Muscle of leg (tissue), 11 donors: ENCODE data around the gene CPEB3. TPM values are rescaled to one million over a fixed set of nuclear protein-coding genes. Genes with fewer than 3 reads are reported as not detected.
"Not testable (repeated sequence)": the region's sequence is repeated elsewhere in the genome, so short reads cannot be mapped to it uniquely, and the experiment has no call there.

Experiments
- DNase-seq: peaks from one replicate; pipeline ENCODE4 v3.0.0; 2013
- H3K27ac ChIP-seq: one replicate; pipeline ENCODE4 v1.5.1; 2013; ENCODE audit warnings: mild to moderate bottlenecking, low read length, control low read depth
- H3K27me3 ChIP-seq: one replicate; pipeline ENCODE4 v1.6.1; 2013; ENCODE audit warnings: low read length; ENCODE audit not compliant: control insufficient read depth, insufficient read depth
- H3K36me3 ChIP-seq: one replicate; pipeline ENCODE4 v1.6.1; 2013; ENCODE audit warnings: low read length; ENCODE audit not compliant: control insufficient read depth, insufficient read depth
- H3K4me1 ChIP-seq: one replicate; pipeline ENCODE4 v1.6.1; 2013; ENCODE audit warnings: low read length; ENCODE audit not compliant: control insufficient read depth, insufficient read depth
- H3K4me3 ChIP-seq: one replicate; pipeline ENCODE4 v1.5.1; 2013; ENCODE audit warnings: low read length, control low read depth
- H3K9me3 ChIP-seq: replicated peaks from 2 replicates; pipeline ENCODE4 v1.6.1; 2013; ENCODE audit warnings: low read depth, low read length; ENCODE audit not compliant: control insufficient read depth
- WGBS: methylation state at CpG from one replicate; pipeline ENCODE4 v1.1.5; 2013; ENCODE audit warnings: missing lambda C conversion rate; ENCODE audit not compliant: insufficient coverage; 5-methylcytosine and 5-hydroxymethylcytosine counted together
- polyA plus RNA-seq, 8 donors: library from polyadenylated mRNA; unstranded; fragments of 120-200 nt; gene quantifications; one replicate each; pipeline versions ENCODE4 v1.2.1 to v1.2.3, GENCODE V29; 2013; ENCODE audit warnings: inconsistent platforms in 1 of 8, low replicate concordance in 1 of 8; ENCODE audit not compliant: insufficient read length in 8 of 8, insufficient read depth in 1 of 8
- total RNA-seq: library from RNA; stranded (reverse); fragments of 120-200 nt; gene quantifications from one replicate; pipeline ENCODE4 v1.2.4, GENCODE V29; 2013

CPEB3 gene
- total and polyA plus RNA-seq, 9 donors: 2.0 to 3.3 (median 3.0) TPM

DNA sequence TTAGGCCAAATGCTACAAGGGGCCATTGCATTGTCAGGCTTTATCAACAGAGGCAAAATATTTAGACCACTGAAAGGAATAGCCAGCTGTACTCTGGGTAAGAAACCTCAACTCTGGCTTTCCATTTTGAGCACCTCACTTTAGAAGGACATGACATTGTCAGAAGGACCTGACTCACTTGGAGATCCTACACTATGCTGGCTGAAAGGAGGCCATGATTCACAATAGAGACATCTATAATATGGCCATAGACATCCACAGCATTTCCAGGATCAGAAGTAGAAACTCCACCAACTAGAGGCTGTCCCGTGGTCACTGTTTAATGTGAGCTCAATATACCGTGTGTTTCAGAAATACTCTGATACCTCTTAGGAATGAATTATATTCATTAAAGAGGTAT lies 226.4 kb downstream of the CPEB3 start:
- DNase-seq: no peak
- Histone ChIP-seq H3K4me3 (no peak overlapping the region), H3K27ac (no peak overlapping the region), H3K36me3 (no peaks in the 10 kb centered on the region), H3K4me1 (no peaks in the 10 kb centered on the region), H3K27me3 (no peaks in the 10 kb centered on the region), H3K9me3 (no peaks in the 10 kb centered on the region)
- WGBS: no CpG with 5 or more reads among the region's 2 CpGs

DNA sequence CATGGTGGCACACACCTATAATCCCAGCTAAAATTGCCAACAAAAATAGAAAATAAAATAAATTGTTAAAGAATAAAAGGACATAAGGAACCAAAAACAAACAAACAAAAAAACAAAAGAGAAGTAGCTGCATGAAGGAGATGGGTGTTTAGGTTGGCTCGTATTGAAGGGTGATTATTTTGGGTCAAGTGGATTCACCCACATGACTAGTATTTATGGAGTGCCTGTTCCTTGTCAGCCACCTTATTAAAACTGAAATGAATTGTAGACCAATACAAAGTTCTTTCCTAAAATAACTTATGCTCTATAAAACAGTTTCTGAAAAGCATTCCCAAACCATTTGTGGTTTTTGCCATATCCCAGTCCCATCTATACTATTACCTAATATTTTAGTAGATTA lies 228.6 kb downstream of the CPEB3 start:
- WGBS: no CpG with 5 or more reads among the region's 1 CpG
- H3K27me3 ChIP-seq: no peaks in the 10 kb centered on the region
- no peak overlapping the region for H3K27ac ChIP-seq
- no peak for DNase-seq
- no peaks in the 10 kb centered on the region for H3K36me3 ChIP-seq
- no peaks in the 10 kb centered on the region for H3K9me3 ChIP-seq
- H3K4me3 ChIP-seq: no peak overlapping the region
- no peaks in the 10 kb centered on the region for H3K4me1 ChIP-seq

DNA sequence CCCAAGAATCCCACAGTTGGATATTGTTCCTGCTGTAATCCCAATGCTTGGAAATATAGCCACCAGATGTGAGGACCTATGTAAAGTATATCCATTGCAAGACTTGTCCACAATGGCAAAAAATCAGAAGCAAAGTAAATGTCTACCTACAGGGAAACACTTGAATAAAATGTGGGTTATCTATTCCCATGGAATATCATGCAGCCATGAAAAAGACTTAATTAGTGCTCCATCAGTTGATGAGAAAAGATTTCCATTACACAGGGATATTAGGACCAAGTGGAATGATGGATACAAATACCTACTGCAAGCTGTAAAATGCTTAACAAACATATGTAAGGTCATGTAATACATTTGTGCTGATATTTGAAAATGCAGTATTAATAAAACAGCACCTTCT lies 236.1 kb downstream of the CPEB3 start:
- DNase-seq: no peak
- Histone ChIP-seq H3K27me3 (no peaks in the 10 kb centered on the region), H3K4me3 (no peak overlapping the region), H3K36me3 (no peaks in the 10 kb centered on the region), H3K27ac (no peak overlapping the region), H3K4me1 (no peaks in the 10 kb centered on the region), H3K9me3 (no peaks in the 10 kb centered on the region)

DNA sequence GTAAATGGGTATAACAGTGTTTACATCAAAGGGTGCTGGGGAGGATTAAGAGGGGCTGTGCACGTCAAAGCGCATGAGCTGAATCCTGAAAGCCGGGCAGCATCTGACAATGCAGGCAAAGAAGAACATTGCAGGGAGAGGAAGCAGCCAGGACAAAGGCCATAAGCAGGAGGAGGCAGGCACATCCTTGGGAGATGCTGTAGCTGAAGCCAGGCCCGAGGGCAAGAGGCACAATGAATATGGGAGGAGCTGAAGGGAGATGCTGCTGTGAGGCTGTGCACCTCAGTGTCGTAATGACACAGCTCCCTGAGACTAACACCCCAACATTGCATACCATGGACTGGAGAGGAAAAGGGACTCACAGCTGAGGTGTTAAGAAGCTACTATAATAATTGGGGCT lies 238.1 kb downstream of the CPEB3 start:
- Histone ChIP-seq H3K9me3 (no peaks in the 10 kb centered on the region), H3K36me3 (no peaks in the 10 kb centered on the region), H3K27ac (no peak overlapping the region), H3K4me1 (no peaks in the 10 kb centered on the region), H3K4me3 (no peak overlapping the region), H3K27me3 (no peaks in the 10 kb centered on the region)
- WGBS: 68% methylated on average over 4 of the region's 5 CpGs
- DNase-seq: no peak

GRCh38 chr10:92052088-92052487 lies 238.8 kb downstream of the CPEB3 start:
- no peaks in the 10 kb centered on the region for H3K36me3 ChIP-seq
- WGBS: 86% methylated on average over 16 of the region's 18 CpGs
- H3K4me3 ChIP-seq: no peak overlapping the region
- no peaks in the 10 kb centered on the region for H3K4me1 ChIP-seq
- H3K27ac ChIP-seq: no peak overlapping the region
- no peaks in the 10 kb centered on the region for H3K9me3 ChIP-seq
- H3K27me3 ChIP-seq: no peaks in the 10 kb centered on the region
- DNase-seq: peak; percentile 9

GRCh38 chr10:92047215-92047614 lies 243.7 kb downstream of the CPEB3 start:
- H3K36me3 ChIP-seq: no peaks in the 10 kb centered on the region
- no peaks in the 10 kb centered on the region for H3K9me3 ChIP-seq
- no peaks in the 10 kb centered on the region for H3K4me1 ChIP-seq
- no peak overlapping the region for H3K4me3 ChIP-seq
- DNase-seq: no peak
- H3K27ac ChIP-seq: no peak overlapping the region
- H3K27me3 ChIP-seq: peaks cover 16% of the 10 kb centered on the region

GRCh38 chr10:92045641-92046106 lies 245.2 kb downstream of the CPEB3 start:
- WGBS: 8% methylated on average over 31 of the region's 37 CpGs
- no peaks in the 10 kb centered on the region for H3K36me3 ChIP-seq
- DNase-seq: no peak
- no peak overlapping the region for H3K27ac ChIP-seq
- peaks cover 16% of the 10 kb centered on the region for H3K27me3 ChIP-seq
- H3K4me3 ChIP-seq: no peak overlapping the region
- no peaks in the 10 kb centered on the region for H3K9me3 ChIP-seq
- no peaks in the 10 kb centered on the region for H3K4me1 ChIP-seq

GRCh38 chr10:92042541-92042940 lies 248.3 kb downstream of the CPEB3 start:
- no peak overlapping the region for H3K4me3 ChIP-seq
- no peaks in the 10 kb centered on the region for H3K9me3 ChIP-seq
- 47% methylated on average over 4 of the region's 5 CpGs for WGBS
- H3K27me3 ChIP-seq: peaks cover 16% of the 10 kb centered on the region
- DNase-seq: no peak
- H3K4me1 ChIP-seq: no peaks in the 10 kb centered on the region
- no peaks in the 10 kb centered on the region for H3K36me3 ChIP-seq
- no peak overlapping the region for H3K27ac ChIP-seq

DNA sequence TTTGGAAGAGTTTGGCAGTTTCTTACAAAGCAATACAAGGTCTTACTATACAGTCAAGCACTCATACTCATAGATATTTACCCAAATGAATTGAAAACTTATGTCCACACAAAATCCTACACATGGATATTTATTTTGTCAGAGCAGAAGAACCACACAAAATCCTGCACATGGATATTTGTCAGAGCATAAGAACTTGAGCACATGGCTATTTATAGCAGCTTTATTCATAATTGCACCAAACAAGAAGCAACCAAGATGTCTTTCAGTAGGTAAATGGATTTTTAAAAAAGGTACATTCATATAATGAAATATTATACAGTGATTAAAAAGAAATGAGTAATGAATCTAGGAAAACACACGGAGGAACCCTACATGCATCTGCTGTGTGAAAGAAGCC lies 251.9 kb downstream of the CPEB3 start:
- H3K36me3 ChIP-seq: no peaks in the 10 kb centered on the region
- H3K27ac ChIP-seq: no peak overlapping the region
- H3K4me1 ChIP-seq: no peaks in the 10 kb centered on the region
- 67% methylated on average over 1 of the region's 1 CpG for WGBS
- no peak overlapping the region for H3K4me3 ChIP-seq
- peaks cover 1% of the 10 kb centered on the region for H3K27me3 ChIP-seq
- no peaks in the 10 kb centered on the region for H3K9me3 ChIP-seq
- DNase-seq: no peak

DNA sequence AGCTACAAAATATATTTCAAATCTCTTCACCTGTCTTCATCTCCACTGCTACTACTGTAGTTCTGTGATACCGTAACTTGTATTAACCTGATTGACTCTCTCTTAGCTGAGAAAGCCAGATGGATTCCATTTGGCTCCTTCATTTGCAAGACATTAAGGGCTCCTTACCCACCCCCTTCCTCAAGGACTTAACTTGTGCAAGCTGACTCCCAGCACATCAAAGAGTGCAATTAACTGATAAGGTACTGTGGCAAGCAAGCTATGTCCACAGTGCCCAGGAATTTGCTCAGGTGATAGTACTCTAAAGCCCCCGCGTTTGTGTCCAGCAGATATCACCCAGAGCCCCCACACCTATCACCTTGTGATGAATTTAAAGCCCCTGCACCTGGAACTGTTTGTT lies 257.8 kb downstream of the CPEB3 start:
- DNase-seq, H3K4me3 ChIP-seq, H3K27ac ChIP-seq, H3K4me1 ChIP-seq, H3K9me3 ChIP-seq, H3K27me3 ChIP-seq: not testable (repeated sequence)
- 0% methylated on average over 2 of the region's 3 CpGs for WGBS
- H3K36me3 ChIP-seq: peaks cover 20% of the 10 kb centered on the region

GRCh38 chr10:92031580-92031979 lies 259.3 kb downstream of the CPEB3 start:
- Histone ChIP-seq H3K36me3 (peaks cover 28% of the 10 kb centered on the region), H3K27ac (no peak overlapping the region), H3K27me3 (no peaks in the 10 kb centered on the region), H3K4me3 (no peak overlapping the region), H3K9me3 (no peaks in the 10 kb centered on the region), H3K4me1 (no peaks in the 10 kb centered on the region)
- WGBS: no CpG with 5 or more reads among the region's 3 CpGs
- no peak for DNase-seq
